Measurements from ENCODE around the gene NDUFS1.

NDUFS1 gene

GRCh38 chr2:206069417-206069816 lies 89.8 kb downstream of the NDUFS1 start:
- H4K20me1 ChIP-seq (ENCODE audit: insufficient read depth, low read length): peaks cover 28% of the 10 kb centered on the region
- TF ChIP-seq EZH2phosphoT487 (IDR thresholded peaks at IDR 0.05; ENCODE audit: low read depth): no peak
- TF ChIP-seq, protein P1, sequence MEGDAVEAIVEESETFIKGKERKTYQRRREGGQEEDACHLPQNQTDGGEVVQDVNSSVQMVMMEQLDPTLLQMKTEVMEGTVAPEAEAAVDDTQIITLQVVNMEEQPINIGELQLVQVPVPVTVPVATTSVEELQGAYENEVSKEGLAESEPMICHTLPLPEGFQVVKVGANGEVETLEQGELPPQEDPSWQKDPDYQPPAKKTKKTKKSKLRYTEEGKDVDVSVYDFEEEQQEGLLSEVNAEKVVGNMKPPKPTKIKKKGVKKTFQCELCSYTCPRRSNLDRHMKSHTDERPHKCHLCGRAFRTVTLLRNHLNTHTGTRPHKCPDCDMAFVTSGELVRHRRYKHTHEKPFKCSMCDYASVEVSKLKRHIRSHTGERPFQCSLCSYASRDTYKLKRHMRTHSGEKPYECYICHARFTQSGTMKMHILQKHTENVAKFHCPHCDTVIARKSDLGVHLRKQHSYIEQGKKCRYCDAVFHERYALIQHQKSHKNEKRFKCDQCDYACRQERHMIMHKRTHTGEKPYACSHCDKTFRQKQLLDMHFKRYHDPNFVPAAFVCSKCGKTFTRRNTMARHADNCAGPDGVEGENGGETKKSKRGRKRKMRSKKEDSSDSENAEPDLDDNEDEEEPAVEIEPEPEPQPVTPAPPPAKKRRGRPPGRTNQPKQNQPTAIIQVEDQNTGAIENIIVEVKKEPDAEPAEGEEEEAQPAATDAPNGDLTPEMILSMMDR (IDR thresholded peaks at IDR 0.05; ENCODE audit: low read depth, low read length): no peak
- no peaks in the 10 kb centered on the region for H3K9me3 ChIP-seq (ENCODE audit: insufficient read depth, low read length)
- H3K36me3 ChIP-seq (replicated peaks; ENCODE audit: low read depth, low read length): peaks cover under 1% of the 10 kb centered on the region
- no peak overlapping the region for H3K4me3 ChIP-seq (ENCODE audit: low read length)
- H3K27me3 ChIP-seq (ENCODE audit: low read depth, low read length): no peaks in the 10 kb centered on the region
- H3K27ac ChIP-seq (ENCODE audit: low read length): no peak overlapping the region
- peaks cover 76% of the 10 kb centered on the region for H3K79me2 ChIP-seq (ENCODE audit: low read length)
- H3K4me2 ChIP-seq (ENCODE audit: low read length): no peak overlapping the region
- H2AFZ ChIP-seq (ENCODE audit: low read depth, low read length): no peak overlapping the region
- H3K9ac ChIP-seq (ENCODE audit: low read length): no peak overlapping the region
- H3K4me1 ChIP-seq (ENCODE audit: low read length): no peaks in the 10 kb centered on the region

GRCh38 chr2:206068207-206068606 lies 91.0 kb downstream of the NDUFS1 start:
- Histone ChIP-seq H3K4me1 (ENCODE audit: low read length) (no peaks in the 10 kb centered on the region), H2AFZ (ENCODE audit: low read depth, low read length) (no peak overlapping the region), H3K4me3 (ENCODE audit: low read length) (no peak overlapping the region), H3K79me2 (ENCODE audit: low read length) (peaks cover 74% of the 10 kb centered on the region), H3K9ac (ENCODE audit: low read length) (no peak overlapping the region), H3K27ac (ENCODE audit: low read length) (no peak overlapping the region), H4K20me1 (ENCODE audit: insufficient read depth, low read length) (peaks cover 29% of the 10 kb centered on the region), H3K9me3 (ENCODE audit: insufficient read depth, low read length) (no peaks in the 10 kb centered on the region), H3K36me3 (replicated peaks; ENCODE audit: low read depth, low read length) (peaks cover 8% of the 10 kb centered on the region), H3K27me3 (ENCODE audit: low read depth, low read length) (no peaks in the 10 kb centered on the region), H3K4me2 (ENCODE audit: low read length) (no peak overlapping the region)
- no peak for TF ChIP-seq EZH2phosphoT487 (IDR thresholded peaks at IDR 0.05; ENCODE audit: low read depth)
- TF ChIP-seq, protein P1 (IDR thresholded peaks at IDR 0.05; ENCODE audit: low read depth, low read length): no peak
